ENCODE results near the gene LPGAT1. TPM values are rescaled to one million over a fixed set of nuclear protein-coding genes. Genes with fewer than 3 reads are reported as not detected.
A peak's percentile ranks its signal among the peaks of the same experiment; 100 is the strongest.

The LPGAT1 gene
- total and polyA plus RNA-seq, 2 donors (not counting 3 experiments of a cell fraction or from before 2014, with no cell fraction given): 6.1 to 46.0 TPM

DNA sequence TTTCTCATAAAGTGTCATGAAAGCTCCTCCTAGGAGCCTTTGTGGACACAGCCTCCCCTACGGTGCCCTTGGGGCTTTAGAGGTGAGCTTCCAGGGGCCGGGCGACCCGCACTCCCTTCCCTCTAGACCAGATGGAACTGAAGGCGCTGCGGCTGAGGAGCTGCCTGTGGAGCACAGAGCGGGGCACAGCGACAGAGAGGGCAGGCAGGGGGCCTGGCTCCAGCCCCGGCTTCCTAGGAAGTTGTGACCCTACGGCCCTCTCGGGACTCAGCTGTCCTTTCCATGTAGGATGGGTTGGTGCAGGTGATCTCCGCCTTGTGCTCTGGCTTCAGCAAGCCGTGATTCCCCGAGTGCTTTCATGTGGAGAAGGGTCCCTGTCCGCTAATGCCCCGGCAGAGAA, 131.5 kb downstream of the LPGAT1 start:
- H3K9me3 ChIP-seq (replicated peaks; ENCODE audit: control insufficient read depth, insufficient read depth, low read length): no peaks in the 10 kb centered on the region
- no peak overlapping the region for H3K4me3 ChIP-seq (replicated peaks in 1 of 3; ENCODE audit: insufficient read depth in 1 of 3, low read depth in 1 of 3, low read length in 3 of 3)
- BruUV-seq (replicated peaks): no TSS peak
- DNase-seq (ENCODE audit: low read depth, low spot score) (no peak), FAIRE-seq (no peak)
- H3K9me1 ChIP-seq (replicated peaks; ENCODE audit: control insufficient read depth, extremely low read depth, insufficient read depth, low read length): no peaks in the 10 kb centered on the region
- no peaks in the 10 kb centered on the region for H3K4me1 ChIP-seq (ENCODE audit: control insufficient read depth, extremely low read depth, insufficient read depth, low read length)
- H3K36me3 ChIP-seq (ENCODE audit: control insufficient read depth in 2 of 2, extremely low read depth in 1 of 2, insufficient read depth in 2 of 2, low read length in 2 of 2): no peaks in the 10 kb centered on the region
- no peaks in the 10 kb centered on the region for H4K20me1 ChIP-seq (replicated peaks; ENCODE audit: control insufficient read depth, extremely low read depth, insufficient read depth, low read length)
- no peak overlapping the region for H3K9ac ChIP-seq (replicated peaks; ENCODE audit: extremely low read depth, insufficient read depth, low read length)
- no peaks in the 10 kb centered on the region for H3K79me2 ChIP-seq (ENCODE audit: control insufficient read depth, insufficient read depth, low read length)
- peaks cover 10 to 11% of the 10 kb centered on the region in 2 experiments for H3K27me3 ChIP-seq (ENCODE audit: control insufficient read depth in 2 of 2, insufficient read depth in 2 of 2, low read length in 2 of 2)
- dilution Hi-C loops (cut with MboI; ENCODE audit: extremely low pct_ligation_motif_present, low sequenced_read_pairs): no loop called here
- TF ChIP-seq GATA2 (IDR thresholded peaks at IDR 0.05; ENCODE audit: insufficient read depth, insufficient read length, low read depth, low read length) (no peak), POLR2AphosphoS5 (IDR thresholded peaks at IDR 0.05; ENCODE audit: insufficient read depth, low read depth, low read length) (no peak), CTCF (IDR thresholded peaks at IDR 0.05; ENCODE audit: extremely low read depth in 1 of 2, insufficient read depth in 1 of 2, low read depth in 1 of 2, low read length in 2 of 2) (no peak), POLR2A (IDR thresholded peaks at IDR 0.05; ENCODE audit: low read depth, low read length) (no peak), JUN (IDR thresholded peaks at IDR 0.05; ENCODE audit: borderline replicate concordance, insufficient read depth, insufficient read length, low read depth) (no peak), FOS (IDR thresholded peaks at IDR 0.05; ENCODE audit: borderline replicate concordance, insufficient read depth, low read length) (no peak), MYC (IDR thresholded peaks at IDR 0.05; ENCODE audit: low read depth, low read length) (no peak), EZH2 (IDR thresholded peaks at IDR 0.05; ENCODE audit: borderline replicate concordance, low read depth, low read length, severe bottlenecking) (no peak)
- TF ChIP-seq, protein P1, sequence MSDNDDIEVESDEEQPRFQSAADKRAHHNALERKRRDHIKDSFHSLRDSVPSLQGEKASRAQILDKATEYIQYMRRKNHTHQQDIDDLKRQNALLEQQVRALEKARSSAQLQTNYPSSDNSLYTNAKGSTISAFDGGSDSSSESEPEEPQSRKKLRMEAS (IDR thresholded peaks at IDR 0.05; ENCODE audit: insufficient read depth, insufficient read length): no peak
- intact Hi-C loops (cut with micrococcal nuclease): loop anchor here (5.0 kb wide), 3 partner anchors 83 to 313 kb away; no protein-coding TSS in a partner anchor
- POLR2A ChIA-PET: interaction anchor here (0.6 kb wide), 1 partner anchor 231 kb away, joined by 3 read pairs; no protein-coding TSS in a partner anchor
- H3K4me2 ChIP-seq (ENCODE audit: insufficient read depth, low read length): no peak overlapping the region
- CTCF ChIA-PET: interaction anchor here (0.6 to 3.6 kb wide), 51 partner anchors 9 to 757 kb away, joined by 3 to 75 read pairs (median 5); partner anchors contain the start of genes DTL and INTS7
- H3K27ac ChIP-seq (ENCODE audit: insufficient read depth, low read depth, low read length): no peak overlapping the region
- H2AFZ ChIP-seq (ENCODE audit: low read depth, low read length): peak overlapping the region; percentile 16
